ENCODE data around the gene MMS19.
"Not testable (repeated sequence)": the region's sequence is repeated elsewhere in the genome, so short reads cannot be mapped to it uniquely, and the experiment has no call there.

Gene MMS19

DNA sequence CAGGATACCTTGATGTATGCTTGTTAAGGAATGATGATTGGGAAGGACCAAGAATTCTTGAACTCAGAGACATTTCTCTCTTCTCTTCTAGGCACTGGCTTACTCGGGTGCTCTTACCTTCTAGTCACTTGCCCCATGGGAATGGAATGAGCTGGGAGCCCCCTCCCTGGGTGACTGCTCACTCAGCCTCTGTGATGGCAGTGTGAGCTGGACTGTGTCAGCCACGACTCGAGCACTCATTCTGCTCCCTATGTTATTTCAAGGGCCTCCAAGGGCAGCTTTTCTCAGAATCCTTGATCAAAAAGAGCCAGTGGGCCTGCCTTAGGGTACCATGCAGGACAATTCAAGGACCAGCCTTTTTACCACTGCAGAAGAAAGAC, 41.5 kb downstream of the MMS19 start:
- DNase-seq, result no peak

DNA sequence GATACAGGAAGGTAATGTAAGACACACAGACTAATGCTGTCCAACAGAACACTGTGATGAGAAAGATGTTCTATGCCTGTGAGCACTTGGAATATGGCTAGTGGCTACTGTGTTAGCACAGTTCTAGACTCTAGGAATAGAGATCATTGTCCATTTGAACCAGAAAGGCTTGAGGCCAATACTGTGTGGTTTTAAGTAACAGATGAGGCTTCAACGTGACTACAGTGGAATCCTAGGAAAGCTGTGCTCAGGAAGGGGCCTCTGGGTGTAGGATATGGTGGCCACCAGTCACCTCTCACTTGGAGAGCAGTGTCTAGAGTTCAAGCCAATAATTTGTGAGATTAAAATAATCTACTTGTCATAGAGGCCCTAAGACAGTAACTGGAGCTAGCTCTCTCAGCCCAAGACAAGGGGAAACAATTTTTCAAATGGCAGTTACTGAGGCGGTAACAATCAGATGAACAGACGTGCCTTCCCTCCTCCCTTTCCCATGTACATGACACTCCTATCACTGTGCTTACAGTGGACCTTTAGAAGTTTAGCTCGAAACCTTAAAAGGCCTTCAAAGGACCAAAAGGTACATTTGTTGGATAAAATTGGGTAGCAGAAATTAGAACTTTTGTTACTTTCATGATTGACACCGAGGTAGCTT, 42.1 kb downstream of the MMS19 start:
- no peak for DNase-seq

DNA sequence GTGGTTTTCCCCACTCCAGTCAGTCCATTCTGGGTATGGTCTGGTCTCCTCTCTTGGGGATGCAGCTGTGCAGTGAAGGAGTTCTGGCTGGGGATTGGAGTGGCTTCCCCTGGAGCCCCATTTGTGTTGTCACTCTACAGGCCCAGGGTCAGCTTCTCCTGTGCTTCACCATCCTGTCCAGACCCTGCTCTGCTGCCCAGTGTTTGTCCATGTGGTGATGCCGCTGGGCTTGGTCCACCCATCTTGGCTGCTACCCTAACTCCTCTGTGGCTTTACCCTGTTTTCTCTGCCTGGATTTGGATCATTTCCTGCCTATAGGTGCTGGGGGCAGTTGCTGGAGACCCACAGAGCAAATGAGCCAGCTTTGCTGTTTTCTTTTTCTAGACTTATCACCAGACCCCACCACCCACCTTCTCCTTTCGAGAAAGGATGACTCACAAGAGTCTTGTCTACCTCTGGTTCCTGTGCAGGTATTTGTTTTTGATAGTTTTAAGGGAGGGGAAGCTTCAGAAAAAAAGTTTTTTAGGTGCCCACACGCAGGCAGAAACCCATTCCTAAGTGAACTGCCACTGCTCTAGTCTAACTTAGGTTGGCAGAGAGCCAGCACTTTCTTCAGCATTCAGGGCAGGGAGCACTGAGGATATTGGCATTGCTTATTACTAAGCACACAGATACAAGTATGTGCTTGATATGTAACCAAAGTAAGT, 43.7 kb downstream of the MMS19 start:
- no peak for DNase-seq

DNA sequence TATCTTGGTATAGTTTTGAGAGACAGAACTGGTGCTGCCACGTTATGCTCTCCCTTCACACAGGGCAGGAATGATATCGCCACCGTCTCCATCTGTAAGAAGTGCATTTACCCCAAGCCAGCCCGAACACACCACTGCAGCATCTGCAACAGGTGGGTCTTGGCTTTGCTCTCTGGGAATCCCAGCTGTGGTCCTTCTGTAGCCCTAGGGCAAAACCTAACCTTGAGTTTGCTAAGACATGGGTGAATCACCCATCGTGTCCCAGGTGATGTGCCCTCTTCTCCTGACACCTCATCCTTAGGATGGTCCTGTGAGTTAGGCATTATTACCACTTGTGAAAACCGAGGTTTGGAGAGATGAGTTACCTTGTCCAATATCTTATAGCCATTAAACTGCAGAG, 45.9 kb downstream of the MMS19 start:
- DNase-seq, result no peak

DNA sequence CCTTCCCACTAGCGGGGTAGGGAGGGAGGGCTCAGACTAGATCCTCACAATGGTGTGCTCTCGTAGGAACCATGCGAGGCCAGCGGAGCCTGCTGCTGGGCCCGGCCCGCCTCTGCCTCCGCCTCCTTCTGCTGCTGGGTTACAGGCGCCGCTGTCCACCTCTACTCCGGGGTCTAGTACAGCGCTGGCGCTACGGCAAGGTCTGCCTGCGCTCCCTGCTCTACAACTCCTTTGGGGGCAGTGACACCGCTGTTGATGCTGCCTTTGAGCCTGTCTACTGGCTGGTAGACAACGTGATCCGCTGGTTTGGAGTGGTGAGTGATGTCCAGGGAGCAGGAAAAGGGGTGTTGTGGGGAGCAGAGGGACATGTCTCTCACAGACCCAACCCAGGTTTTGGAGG, 46.6 kb downstream of the MMS19 start:
- DNase-seq, result no peak

DNA sequence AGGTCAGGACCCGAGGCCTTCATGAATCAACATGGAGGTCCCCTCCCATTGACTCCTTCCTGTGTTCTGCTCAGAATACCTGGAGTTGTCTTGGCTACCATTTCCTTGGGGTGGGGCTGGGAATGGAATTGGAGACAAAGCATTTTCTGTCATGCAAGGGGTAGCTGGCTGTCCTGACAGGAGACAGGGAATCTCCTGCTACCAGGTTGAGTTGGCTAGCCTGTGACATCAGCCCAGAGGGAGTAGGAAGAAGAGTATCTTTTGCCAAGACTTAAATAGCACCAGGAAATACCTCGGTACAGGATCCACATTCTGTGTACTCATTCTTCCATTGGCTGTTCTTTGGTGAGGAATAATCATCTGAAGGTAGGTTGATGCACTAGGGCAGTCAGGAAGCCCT, 47.4 kb downstream of the MMS19 start:
- DNase-seq, result no peak

DNA sequence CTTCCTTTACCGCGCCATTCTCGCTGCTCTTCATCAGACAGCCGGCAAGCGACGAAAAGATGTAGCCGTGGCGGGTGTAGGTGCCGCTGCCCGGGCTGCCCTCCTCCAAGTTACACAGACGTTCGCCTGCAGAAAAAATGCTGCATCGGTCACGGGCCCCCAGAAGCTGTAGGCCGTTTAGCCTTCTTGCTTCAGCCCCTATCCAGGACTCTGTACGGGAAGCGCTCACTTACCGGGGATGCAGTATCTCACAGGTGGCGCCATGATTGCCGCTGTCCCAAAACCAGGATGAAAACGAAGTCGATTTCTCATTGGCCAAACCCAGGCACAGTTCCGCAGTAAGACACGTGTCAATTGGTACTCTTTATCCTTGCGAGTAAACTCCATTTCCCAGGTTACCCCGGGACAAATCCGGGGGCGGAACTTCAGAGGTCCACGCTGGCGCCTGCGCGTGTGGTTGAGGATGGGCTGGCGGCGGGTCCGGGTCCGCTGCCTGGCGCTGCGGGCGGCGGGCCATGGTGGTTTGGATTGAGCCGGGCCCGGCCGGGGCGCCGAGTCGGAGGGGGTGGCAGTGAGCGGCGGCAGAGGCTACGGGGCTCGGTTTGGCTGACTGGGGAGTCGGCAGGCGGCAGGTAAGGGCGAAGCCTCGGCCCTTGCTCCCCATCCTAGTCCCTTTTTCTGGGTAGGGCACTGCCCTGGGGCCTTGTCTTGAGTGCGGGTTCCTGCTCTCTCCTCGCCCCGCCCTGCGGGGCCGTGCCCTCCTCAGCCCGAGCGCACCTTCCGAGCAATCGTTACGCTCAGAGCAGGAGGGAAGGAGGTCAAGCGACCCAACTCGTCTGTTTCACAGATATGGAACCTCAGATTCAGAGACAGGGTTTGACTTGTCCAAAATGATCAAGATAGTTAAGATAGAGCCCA, 52.2 kb downstream of the MMS19 start, which contains the start of the genes EXOSC1 and ZDHHC16:
TSS of gene EXOSC1 (minus strand) at position 285 of the 918 bp plus-strand sequence. CDS start at position 264, 21 bp downstream.
TSS of gene ZDHHC16 (plus strand) at position 454 of the 918 bp plus-strand sequence. CDS start 5,501 bp downstream, outside the sequence.
- DNase-seq, result peak; percentile 86

DNA sequence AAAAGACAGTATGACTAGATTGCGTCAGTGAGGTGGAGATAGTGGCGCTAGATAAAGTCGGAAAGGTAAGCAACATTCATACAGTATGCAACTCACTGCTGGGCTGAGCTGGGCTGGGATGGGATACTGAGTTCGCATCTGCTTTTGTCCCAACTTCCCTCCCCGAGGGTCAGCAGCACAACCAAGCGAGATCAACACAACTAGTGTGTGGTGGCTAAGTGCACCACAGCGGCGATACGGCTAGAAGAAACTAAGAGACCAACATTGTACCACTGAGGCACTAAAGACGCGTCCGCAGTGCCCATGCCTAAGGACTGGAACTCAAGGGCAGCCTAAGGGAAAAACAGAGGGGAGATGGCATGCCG, 52.9 kb downstream of the MMS19 start:
- no peak for DNase-seq

DNA sequence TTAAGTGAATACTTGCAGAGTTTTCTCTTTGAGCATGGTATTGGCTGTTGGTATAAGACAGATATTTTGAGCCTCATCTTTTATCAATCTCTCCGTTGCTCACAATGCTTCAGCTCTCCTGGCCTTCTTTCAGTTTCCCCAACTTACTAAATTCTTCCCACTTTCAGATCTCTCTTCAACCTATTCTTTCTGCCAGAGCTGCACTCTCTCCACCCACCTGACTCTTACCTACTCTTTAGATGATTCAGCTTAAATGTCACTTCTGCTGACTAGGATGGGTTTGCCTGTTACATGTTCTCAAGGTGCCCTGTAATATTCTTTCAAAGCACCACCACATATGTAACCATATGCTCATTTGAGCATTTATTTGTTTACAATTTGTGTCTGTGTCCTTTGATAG, 54.0 kb downstream of the MMS19 start:
- no peak for DNase-seq

DNA sequence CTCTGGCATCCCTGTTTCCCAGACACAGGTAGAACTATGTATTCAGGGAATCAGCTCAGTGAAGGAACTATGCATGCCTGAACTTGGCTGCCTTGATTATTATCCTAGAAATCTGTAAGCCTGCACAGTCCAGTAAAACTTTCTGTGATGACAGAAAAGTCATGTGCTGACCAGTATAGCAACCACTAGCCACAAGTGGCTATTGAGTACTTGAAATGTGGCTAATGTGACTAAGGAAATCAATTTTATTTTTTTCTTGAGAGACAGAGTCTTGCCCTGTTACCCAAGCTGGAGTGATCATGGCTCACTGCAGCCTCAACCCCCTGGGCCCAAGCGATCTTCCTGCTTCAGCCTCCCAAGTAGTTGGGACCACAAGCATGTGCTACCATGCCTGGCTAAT, 55.9 kb downstream of the MMS19 start:
- DNase-seq, result no peak

DNA sequence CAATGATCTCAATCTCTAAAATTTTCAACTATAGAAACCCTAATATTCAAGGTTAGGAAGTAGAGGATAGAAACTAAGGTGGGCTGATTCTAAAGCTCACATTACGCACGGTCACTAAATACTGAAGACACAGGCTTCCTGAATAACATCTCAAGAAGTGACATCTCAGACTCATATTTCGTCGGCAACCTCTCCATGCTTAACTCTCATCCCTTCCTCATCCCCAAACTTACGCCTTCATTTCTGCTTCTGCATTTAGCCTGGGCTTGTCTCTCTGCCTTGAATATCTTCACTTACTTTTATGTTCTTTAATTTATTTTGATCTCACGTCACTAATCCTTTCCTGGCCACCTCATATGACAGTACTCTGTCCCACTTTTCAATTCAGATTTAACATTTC, 63.0 kb downstream of the MMS19 start:
- no peak for DNase-seq

DNA sequence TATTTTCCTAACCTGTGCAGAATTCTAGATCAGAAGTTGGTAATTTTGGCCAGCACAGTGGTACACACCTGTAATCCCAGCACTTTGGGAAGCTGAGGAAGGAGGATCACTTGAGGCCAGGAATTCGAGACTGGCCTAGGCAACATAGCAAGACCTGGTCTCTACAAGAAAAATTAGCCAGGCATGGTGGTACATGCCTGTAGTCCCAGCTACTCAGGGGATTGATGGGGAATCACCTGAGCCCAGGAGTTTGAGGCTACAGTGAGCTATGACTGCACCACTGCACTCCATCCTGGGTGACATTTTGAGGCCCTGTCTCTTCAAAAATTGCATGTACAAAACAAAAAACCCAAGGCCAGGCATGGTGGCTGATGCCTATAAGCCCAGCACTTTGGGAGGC, 63.7 kb downstream of the MMS19 start:
- no peak for DNase-seq

DNA sequence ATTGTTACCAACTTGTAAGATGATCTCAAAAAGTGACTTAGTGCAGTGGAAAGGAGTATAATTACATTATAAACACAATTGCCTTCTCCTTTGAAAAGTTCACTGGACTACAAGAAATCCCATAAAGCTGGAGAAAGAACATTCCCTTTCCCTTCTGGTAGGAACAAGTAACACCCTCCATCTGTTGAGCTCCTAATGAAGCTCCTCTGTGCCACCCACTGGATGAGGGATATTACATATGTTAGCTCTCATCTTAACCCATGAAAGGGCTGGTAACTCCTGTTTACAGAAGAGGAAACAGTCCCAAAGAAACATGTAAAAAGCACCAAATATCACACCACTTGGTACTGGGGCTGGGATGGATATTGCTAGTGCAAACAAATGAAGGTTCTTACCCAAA, 64.2 kb downstream of the MMS19 start:
- DNase-seq, result no peak

DNA sequence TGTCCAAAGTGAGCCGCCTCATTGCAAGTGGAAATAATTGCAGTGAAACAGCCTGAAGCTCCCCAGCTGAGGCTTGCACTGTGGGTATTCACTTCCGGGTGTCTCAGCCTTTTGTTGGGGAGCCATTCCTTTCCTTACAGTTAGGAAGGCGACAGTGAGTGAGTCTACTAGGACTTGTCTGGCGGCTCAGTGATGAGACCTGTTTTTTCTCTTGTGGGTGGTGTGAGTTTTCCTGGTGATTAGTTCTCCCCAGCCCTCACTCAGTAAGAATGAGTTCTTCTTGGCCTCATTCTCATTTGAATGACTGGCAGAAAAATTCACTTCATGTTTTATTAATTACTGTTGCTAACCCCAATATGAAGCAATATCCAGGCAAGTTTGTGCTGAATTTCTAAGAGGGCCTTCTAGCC, 69.6 kb downstream of the MMS19 start:
- no peak for DNase-seq

DNA sequence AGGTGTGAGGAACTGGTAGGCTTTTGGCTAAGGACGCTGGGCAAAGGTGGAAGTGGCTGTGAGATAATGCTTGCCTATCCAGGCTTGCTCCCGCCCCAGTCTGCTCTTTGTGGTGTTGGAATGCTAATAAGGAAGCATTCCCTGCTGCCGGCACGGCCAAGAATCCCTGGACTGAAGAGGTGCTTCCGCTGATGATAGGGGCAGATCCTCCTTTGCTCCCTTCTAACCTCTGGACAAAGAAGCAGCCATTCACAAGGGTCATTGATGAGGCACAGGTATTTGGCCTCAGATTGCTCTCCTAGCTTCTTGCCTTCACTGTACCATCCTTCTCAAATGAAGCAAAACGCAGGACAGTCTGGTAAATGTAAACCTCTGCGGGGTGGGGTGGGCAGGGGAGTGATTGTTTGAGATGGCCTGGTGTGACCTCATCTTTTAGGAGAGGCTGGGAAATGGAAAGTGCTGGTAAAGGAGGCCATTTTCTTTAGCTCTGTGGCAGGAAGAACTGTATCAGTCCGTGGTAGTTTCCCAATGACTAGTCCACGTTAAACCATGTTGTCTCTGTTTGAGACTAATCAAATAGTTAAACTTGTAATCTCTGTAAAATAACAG, 70.5 kb downstream of the MMS19 start:
- no peak for DNase-seq

DNA sequence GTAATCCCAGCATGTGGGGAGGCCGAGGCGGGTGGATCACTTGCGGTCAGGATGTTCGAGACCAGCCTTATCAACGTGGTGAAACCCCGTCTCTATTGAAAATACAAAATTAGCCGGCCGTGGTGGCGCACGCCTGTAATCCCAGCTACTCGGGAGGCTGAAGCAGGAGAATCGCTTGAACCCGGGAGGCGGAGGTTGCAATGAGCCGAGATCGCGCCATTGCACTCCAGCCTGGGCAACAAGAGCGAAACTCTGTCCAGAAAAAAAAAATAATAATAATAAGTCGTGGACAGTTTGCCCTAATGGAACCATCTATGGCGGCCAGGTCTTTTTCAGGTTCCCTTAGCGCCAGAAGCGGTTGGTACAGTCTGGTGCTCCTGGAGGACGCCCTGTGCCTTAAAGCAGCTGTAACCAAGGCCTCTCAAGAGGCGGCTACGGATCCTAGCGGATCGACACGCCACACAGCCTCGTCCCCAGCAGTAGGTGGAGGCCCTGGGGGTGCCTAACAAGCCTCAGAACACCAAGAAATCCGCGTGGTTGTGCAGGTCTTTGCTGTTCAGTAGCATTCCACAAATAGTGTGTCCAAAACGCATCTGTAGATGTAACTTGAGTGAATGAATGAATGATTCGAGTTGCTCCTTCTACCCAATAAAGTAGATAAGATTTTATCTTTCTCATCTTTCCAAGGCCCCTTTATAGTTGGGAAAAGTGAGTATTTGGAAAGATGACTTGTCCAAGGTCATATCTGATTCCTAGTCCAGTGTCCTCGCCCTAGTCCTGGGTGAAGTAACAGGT, 71.2 kb downstream of the MMS19 start:
- no peak for DNase-seq

DNA sequence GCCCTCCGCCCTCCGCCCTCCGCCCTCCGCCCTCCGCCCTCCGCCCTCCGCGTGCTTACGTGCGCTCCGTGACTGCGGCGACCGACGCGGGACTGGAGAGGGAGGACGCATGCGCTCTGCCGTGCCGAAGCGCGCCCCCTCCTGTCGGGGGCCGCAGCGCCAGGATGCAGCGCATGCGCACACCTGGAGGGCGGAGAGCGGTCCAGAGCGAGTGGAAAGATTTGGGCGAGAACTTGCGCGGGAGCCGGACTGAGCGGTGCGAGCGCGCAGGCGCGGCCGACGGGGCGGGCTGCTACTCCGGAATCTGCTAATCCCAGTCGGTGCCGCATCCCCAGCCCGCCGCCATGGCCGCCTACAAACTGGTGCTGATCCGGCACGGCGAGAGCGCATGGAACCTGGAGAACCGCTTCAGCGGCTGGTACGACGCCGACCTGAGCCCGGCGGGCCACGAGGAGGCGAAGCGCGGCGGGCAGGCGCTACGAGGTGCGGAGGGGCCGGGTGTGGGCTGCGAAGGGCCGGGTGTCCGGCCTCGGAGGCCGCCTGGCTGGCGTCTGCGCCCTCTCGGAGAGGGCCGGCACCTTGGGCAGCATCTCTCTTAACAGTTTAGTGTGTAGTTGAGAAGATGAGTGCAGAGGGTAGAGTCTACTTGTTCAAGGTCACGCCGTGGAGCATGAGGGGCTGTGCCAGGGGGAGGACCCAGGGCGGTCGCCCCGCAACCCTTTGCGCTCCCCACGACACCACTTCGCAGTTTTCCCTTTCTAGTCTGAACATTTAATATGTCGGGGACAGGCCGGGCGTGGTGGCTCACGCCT, 72.1 kb downstream of the MMS19 start, which contains the start of gene PGAM1:
TSS of gene PGAM1 (plus strand) at position 228 of the 812 bp plus-strand sequence. CDS start at position 345, 117 bp downstream.
- DNase-seq, result peak; percentile 80

DNA sequence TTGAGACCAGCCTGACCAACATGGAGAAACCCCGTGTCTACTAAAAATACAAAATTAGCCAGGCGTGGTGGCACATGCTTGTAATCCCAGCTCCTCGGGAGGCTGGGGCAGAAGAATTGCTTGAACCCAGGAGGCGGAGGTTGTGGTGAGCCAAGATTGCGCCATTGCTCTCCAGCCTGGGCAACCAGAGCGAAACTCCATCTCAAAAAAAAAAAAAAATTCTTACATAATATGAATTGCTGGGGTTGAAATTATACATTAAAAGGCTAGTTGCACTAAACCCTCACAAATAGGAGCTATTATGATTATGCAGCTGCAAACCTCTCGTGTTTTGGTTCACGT, 74.5 kb downstream of the MMS19 start:
- not testable (repeated sequence) for DNase-seq

DNA sequence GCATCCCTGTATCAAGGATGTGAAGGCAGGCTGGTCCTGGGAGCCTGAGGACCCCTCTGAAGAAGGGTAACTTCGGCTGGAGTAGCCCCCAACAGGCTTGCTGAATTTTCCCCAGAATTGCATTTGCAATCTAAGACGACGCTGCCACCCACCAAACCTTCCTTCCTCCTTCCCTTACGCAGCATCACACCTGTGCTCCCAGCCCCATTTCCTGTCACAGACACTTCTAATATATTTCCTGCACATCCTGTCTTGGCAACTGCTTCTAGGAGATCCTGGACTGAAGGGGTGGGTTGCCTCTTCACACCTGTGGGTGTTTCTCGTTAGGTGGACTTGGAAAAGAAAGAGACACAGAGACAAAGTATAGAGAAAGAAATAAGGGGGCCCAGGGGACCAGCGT, 81.7 kb downstream of the MMS19 start:
- DNase-seq, result no peak

DNA sequence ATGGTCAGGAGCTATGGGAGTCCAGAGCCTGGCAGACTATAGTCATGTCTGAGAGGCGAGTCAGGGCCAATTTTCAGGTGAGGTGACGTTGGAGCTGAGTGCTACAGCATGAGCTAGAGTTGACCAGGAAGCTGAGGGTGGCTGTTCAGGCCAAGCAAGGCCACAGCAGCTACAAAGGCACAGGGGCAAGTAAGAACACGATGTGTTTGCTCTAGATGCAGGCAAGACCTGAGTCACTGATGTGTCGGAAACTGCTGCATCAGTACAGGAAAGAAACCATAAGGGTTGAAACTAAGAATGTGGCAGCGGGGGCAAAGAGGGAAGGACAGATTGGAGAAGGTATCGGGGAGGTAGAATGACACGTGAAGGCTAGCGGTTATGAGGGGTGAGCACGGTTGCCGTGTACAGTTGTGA, 85.3 kb downstream of the MMS19 start:
- no peak for DNase-seq

DNA sequence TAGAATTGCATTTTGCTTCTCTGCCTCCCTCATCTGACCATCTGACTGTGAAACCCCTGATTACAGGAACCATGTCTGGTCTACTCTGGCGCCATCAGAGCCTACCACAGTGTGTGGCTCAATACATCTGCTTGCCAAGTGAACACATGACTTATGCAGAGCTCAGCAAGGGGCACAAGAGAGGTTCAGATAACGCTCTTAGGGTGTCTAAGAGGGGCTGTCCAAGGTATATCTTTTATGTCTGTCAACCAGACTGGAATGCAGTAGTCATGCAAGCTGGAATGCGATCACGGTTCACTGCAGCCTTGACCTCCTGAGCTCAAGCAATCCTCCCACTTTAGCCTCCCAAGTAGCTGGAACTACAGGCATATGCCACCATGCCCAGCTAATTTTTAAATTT, 86.8 kb downstream of the MMS19 start:
- no peak for DNase-seq

All from DMS79 treated with DMSO at 0.1 percent for 48 hours (cell line).